ENCODE measurements around the gene ADAMTS9. TPM values are rescaled to one million over a fixed set of nuclear protein-coding genes. Genes with fewer than 3 reads are reported as not detected.

ADAMTS9 gene
- total and polyA plus RNA-seq, 2 experiments from 2014 or later = 0.31 to 0.81 TPM

GRCh38 chr3:64495781-64496334 is 191.9 kb downstream of the ADAMTS9 start:
- Histone ChIP-seq H3K27me3 (ENCODE audit: insufficient read depth) (no peaks in the 10 kb centered on the region), H3K27ac (ENCODE audit: low read depth) (no peak overlapping the region), H3K4me1 (ENCODE audit: insufficient read depth) (peaks cover 12% of the 10 kb centered on the region), H3K9me2 (ENCODE audit: insufficient read depth) (no peaks in the 10 kb centered on the region), H3F3A (replicated peaks; ENCODE audit: low read depth) (no peaks in the 10 kb centered on the region), H3K79me2 (replicated peaks; ENCODE audit: insufficient read depth) (no peaks in the 10 kb centered on the region), H3K4me2 (no peak overlapping the region), H3K4me3 (no peak overlapping the region), H4K20me1 (replicated peaks; ENCODE audit: insufficient read depth) (no peaks in the 10 kb centered on the region), H2AFZ (no peak overlapping the region), H3K36me3 (ENCODE audit: insufficient read depth) (no peaks in the 10 kb centered on the region)
- Mint-ChIP-seq H3K36me3 (ENCODE audit: low read depth) (no peaks in the 10 kb centered on the region), H3K27me3 (ENCODE audit: insufficient read depth, low read depth, poor library complexity) (peaks cover 1% of the 10 kb centered on the region), H3K4me3 (no peak overlapping the region), H3K9me3 (no peaks in the 10 kb centered on the region), H3K4me1 (peaks cover 17% of the 10 kb centered on the region), H3K27ac (no peak overlapping the region)
- no peak for ATAC-seq
- no peak for DNase-seq (ENCODE audit: low spot score)
- TF ChIP-seq ZNF331 (CRISPR knock-in tag; IDR thresholded peaks at IDR 0.05; ENCODE audit: low read depth) (no peak), POLR2AphosphoS5 (IDR thresholded peaks at IDR 0.05; ENCODE audit: low read depth) (no peak), ZNF114 (CRISPR knock-in tag; IDR thresholded peaks at IDR 0.05) (no peak), JUNB (IDR thresholded peaks at IDR 0.05; ENCODE audit: unreplicated experiment) (no peak), CTCF (conservative IDR thresholded peaks at IDR 0.05; ENCODE audit: low read depth in 2 of 2) (no peak), ZNF462 (CRISPR knock-in tag; IDR thresholded peaks at IDR 0.05) (no peak), STAT1 (IDR thresholded peaks at IDR 0.05; ENCODE audit: unreplicated experiment) (no peak), NANOG (IDR thresholded peaks at IDR 0.05; ENCODE audit: borderline replicate concordance) (no peak), CREB1 (CRISPR knock-in tag; IDR thresholded peaks at IDR 0.05; ENCODE audit: low read depth) (no peak), EZH2 (IDR thresholded peaks at IDR 0.05; ENCODE audit: low read depth, unreplicated experiment) (no peak), EZH2phosphoT487 (IDR thresholded peaks at IDR 0.05; ENCODE audit: unreplicated experiment) (no peak), REST (IDR thresholded peaks at IDR 0.05; ENCODE audit: unreplicated experiment) (no peak), ETS1 (IDR thresholded peaks at IDR 0.05) (no peak)
